ENCODE results near the gene LRP8. TPM values are rescaled to one million over a fixed set of nuclear protein-coding genes. Genes with fewer than 3 reads are reported as not detected.

The LRP8 gene
- total RNA-seq, 2 donors from 2014 or later = 2.5 to 5.3 TPM

DNA sequence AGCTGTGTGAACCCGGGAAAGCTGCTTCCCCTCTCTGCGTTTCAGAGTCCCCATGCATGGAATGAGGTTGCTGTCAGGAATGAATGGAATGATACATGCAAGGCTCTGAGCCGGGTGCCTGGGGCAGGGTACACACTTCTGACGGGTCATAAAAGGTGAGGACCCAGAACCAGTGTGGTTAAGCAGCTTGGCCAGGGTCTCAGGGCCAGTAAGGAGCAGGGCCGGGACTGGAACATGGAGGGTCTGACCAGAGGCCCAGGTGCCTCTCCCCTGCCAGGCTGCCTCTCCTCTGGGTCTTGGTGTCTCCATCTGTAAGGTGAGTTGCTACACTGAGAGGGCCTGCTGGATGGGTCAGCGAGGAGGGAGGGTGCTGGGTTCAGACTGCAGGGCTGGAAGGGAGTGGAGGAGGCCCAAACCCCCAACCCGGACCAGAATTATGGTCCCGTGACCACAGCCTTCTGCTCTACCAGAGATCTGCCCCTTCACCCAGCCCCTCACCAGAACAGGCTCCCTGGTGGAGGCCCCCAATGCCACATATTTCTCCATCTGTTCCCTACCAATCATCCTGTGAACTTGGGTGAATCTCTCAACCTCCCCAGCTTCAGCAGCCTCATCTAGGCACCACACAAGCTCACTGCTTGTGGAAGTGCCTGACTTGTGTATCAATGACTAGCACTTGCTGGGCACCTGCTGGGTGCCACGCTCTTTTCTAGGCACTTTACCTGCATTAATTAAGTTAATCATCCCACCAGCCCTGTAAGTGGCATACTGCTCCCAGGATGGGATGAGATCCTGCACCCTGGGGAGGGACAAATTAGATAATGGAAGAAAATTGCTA, 16.2 kb upstream of the LRP8 start:
- no peak for DNase-seq
- ATAC-seq = no peak
- intact Hi-C loops (cut with DNase I, micrococcal nuclease) = no loop called here

DNA sequence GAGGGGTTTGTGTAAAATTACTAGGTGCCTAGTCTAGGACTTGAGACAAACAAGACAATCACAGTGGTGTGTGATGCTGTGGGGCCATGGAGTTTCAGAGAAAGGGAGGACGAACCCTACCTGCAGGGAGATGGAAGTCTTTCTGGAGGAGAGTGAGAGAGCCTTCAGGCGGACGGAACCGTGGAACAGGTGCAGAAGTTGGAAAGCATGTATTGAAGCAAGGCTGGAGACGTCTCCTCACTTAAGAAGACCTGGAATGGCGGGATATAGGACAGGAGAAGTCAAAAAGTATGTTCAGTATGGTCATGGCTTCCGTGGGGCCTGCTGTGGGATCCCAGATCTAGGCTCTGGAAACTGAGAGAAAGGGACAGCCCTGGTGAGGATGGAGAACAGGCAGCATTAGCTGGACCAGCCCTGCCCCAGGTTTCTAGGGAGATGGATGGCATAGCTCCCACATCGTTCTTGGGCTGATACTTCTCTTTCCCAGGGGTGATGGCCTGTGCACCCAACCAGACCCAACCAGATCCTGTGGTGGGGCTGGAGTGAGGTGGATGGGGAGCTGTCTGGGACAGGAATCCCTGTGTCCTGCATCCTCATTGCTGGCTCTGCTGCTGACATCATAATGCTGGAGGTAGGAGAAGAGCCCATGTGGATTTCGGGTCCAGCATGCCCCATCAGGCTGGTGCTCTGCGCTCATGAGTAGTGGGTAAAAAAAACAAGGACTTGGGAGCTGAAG, 15.0 kb upstream of the LRP8 start:
- ATAC-seq = no peak
- intact Hi-C loops (cut with DNase I, micrococcal nuclease) = no loop called here
- DNase-seq = no peak

DNA sequence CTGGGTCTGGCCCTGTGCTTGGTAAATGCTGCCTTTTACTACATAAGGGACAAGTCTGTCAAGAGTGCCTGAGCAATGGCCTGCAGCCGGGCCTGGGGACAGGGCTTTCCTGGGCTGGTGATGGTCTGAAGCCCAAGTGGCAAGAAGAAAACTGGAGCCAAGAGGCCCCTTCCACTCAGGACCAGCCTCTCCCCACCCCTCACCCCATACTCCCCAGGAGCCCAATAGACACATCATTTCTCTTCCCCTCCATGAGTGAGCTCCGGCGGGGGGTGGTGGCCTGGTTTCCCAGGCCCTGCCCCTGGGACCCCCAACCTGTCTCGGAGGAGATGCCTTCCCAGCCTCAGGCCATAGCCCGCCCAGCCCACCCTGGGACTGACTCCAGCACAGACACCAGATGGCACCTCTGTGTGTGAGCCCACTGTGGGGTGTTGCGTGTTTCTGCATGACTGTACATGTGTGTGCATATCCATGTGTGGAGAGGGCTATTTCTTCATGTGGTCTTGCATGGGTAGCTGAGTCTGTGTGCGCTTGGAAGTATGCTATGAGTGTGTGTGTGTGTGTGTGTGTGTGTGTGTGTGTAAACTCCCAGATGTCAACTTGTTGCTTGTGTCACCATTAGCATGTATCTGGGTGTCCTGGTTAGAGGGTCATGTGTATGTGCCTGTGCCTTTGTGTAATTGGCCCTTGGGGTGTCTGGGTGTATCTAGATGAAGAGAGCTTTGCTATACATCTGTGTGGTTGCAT, 14.3 kb upstream of the LRP8 start:
- DNase-seq = no peak
- intact Hi-C loops (cut with DNase I, micrococcal nuclease) = no loop called here
- no peak for ATAC-seq

DNA sequence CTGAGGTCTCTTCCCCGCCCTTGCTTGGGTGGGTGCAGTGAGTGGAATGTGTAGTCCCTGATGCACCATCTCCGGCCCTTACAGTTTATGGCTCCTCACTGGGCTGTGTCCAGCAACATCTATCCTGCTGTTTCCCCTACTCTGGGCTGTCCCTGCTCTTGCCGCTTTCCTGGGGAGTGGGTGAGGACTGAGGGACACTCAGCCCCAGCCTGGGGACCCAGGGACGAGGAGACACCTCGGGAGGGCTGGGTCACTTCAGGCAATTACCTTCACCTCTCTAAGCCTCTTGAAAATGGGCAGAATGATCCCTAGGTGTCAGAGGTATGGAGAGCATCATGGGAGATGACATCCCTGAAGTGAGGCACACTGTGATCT, 13.6 kb upstream of the LRP8 start:
- no peak for ATAC-seq

DNA sequence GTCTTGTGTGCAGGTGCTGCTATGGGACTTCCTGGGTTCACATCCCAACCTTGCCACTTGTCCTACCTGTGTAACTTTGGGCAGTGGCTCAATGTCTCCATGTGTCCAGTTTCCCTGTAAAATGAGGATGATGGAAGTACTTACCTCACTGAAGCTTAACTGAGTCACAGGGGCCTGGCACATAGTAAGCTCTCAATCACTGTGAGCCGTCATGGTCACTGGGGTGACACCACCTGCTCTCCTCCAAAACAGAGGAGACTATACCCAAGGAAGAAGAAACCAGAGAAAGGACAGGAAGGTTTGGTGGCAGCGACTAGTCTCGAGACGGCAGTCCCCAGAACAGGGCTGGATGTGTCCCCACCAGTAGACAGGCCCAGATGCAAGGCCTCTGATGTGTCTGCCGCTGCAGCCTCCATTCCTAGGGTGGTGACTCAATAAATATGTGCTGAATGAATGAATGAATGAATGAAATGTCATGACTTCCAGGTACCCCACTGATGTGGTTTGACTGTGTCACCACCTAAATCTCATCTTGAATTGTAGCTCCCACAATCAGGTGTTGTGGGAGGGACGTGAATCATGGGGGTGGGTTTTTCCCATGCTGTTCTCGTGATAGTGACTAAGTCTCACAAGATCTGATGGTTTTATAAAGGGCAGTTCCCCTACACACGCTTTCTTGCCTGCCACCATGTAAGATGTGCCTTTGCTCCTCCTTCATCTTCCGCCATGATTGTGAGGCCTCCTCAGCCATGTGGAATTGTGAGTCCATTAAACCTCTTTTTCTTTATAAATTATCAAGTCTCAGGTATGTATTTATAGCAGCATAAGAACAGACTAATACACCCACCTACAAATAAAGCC, 13.0 kb upstream of the LRP8 start:
- ATAC-seq (no peak), DNase-seq (no peak)
- intact Hi-C loops (cut with DNase I, micrococcal nuclease) = no loop called here

More for the DNA sequence above, 13.6 kb upstream of the LRP8 start:
- intact Hi-C loops (cut with DNase I, micrococcal nuclease) = no loop called here
- no peak for DNase-seq

DNA sequence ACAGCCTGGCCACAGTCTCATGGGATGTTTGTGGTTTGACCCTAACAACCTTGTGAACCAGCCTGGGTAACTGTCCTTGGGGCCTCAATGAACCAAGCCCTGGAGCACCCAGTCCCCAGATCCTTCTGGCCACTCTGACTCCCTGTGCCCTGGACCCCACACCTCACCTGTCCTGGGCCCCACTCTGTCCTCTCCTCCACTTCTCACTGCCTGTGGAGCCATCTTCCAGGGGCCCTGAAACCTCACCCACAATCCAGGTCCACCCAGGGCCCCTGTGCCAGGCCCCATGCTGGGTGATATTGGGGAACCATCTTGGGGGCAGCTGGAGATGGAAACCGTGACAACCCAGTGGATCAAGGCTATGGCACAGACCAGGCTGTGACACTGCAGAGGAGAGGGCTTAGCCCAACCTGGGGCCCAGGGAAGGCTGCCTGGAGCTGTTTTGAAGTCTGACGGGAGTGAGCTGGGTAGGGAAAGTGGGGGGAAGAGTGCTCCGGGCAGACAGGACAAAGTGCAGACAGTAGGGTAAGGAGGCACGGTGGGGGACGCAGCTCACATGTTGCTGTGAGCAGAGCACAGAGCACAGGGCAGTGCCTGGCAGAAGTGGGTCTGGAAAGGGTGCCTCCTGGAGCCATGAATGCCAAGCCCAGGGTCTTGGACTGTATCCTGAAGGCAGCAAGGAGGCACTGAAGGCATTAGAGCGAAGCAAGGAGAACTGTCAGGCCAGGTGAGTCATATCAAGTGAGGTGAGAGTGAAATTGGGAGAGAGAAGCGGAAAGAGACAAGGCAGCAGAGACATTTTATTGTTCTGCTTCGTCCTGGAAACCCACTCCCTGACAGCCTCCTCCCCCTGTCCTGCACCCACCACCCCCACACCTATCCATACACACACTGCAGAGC, 12.1 kb upstream of the LRP8 start:
- intact Hi-C loops (cut with DNase I, micrococcal nuclease) = no loop called here
- ATAC-seq (no peak), DNase-seq (no peak)

DNA sequence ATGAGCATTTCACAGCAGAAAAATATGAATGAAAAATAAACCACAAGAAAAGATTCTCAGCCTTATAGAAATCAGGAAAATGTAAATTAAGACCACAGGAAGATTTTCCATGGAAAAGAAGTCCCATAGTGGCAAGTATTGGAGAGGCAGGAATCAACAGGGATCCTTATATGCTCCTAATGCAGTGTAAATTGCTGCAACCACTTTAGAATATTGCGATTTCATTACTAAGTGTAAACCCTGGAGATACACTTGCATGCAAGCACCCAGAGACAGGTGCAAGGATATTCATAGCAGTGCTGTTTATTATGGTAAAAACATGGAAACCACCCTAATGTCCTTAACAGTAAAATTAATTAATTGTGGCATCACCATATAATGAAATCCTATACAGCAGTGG, 10.6 kb upstream of the LRP8 start:
- intact Hi-C loops (cut with DNase I, micrococcal nuclease) = no loop called here
- no peak for DNase-seq
- no peak for ATAC-seq

DNA sequence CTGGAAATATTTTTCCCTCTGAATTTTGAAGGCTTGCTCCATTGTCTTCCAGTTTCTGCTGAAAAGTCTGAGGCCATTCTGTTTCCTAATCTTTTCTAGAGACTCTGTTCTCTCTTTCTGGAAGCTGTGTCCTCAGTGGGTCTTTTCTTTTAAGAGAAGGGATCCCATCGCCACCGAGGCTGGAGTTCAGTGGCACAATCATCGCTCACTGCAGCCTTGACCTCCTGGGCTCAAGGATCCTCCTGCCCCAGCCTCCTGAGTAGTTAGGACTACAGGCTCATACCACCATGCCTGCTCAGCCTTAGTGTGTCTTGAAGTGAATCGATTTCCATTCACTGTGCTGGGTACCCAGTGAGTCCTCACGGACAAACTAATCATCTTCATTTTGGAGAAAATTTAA, 9.6 kb upstream of the LRP8 start:
- ATAC-seq (no peak), DNase-seq (no peak)

DNA sequence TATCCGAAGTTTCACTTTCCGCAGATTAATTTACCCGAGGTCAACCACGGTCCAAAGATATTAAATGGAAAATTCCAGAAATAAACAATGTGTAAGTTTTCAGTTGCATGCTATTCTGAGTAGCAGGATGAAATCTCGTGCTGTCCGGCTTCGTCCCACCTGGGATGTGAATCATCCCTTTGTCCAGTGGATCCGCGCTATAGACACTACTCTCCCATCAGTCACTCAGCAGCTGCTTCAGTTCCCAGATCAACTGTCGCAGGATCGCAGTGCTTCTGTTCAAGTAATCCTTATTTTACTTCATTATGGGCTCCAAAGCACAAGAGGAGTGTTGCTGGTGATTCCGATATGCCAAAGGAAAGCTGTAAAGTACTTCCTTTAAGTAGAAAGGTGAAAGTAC, 8.3 kb upstream of the LRP8 start:
- ATAC-seq (no peak), DNase-seq (no peak)
- intact Hi-C loops (cut with DNase I, micrococcal nuclease) = no loop called here

More for the DNA sequence above, 9.6 kb upstream of the LRP8 start:
- intact Hi-C loops (cut with DNase I, micrococcal nuclease) = no loop called here

DNA sequence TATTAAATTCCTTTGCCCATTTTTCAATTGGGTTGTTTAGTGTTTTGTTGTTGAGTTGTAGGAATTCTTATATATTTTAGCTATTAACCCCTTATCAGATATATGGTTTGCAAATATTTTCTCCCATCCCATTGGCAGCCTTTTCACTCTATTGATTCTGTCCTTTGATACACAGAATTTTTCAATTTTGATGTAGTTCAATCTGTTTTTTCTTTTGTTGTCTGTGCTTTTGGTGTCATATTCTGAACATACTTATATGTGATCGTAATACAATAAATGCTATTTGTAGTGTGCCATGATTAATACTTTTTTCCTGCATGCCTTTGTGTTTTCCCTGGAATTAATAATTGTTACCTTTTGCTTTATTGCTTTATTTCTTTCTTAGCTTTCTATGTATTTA, 7.8 kb upstream of the LRP8 start:
- intact Hi-C loops (cut with DNase I, micrococcal nuclease) = no loop called here
- no peak for DNase-seq
- ATAC-seq = no peak

DNA sequence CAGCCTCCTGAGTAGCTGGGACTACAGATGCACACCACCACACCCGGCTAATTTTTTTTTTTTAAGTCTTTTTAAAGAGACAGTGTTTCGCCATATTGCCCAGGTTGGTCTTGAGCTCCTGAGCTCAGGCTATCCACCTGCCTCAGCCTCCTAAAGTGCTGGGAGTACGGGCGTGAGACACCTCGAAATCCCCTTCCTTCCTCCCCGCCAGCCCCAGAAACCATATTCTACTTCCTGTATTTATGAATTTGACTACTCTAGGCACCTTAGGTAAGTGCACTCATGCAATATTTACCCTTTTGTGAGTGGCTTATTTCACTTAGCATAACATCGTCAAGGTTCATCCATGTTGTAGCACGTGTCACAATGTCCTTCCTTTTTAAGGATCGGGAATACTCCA, 6.9 kb upstream of the LRP8 start:
- no peak for ATAC-seq
- intact Hi-C loops (cut with DNase I, micrococcal nuclease) = no loop called here
- DNase-seq = no peak

DNA sequence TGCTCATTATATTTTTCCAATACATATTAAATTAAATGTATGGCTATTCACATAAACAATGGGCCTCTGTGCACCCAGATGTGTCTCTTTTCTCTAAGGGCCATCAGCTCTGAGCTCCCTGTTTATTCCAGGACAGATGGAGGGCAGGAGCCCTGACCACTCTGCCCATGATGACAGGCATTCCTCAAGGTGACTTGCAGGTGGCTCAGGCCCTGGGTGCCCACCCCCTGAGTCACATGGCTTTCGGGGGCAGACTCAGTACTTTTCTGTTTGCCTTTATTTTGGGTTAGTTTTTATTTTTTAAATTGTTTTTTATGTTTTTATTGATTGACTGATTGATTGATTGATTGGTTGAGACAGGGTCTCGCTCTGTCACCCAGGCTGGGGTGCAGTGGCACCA, 6.4 kb upstream of the LRP8 start:
- ATAC-seq (no peak), DNase-seq (no peak)
- intact Hi-C loops (cut with DNase I, micrococcal nuclease) = no loop called here

DNA sequence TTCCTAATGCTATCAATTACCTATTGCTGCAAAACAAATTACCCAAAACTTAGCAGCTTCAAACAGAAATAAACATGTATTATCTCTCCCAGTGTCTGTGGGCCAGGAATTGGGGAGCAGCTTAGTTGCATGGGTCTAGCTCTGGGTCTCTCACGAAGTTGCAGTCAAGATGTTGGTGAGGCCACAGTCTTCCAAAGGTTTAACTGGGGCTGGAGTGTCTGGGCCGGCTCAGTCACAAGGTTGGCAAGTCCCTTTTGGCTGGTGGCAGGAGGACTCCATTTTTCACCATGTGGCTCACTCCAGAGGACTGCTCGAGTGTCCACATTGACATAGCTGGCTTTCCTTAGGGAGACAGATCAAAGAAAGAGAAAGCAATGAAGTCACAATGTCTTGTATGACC, 5.0 kb upstream of the LRP8 start:
- ATAC-seq = no peak
- no peak for DNase-seq
- intact Hi-C loops (cut with DNase I, micrococcal nuclease) = no loop called here

DNA sequence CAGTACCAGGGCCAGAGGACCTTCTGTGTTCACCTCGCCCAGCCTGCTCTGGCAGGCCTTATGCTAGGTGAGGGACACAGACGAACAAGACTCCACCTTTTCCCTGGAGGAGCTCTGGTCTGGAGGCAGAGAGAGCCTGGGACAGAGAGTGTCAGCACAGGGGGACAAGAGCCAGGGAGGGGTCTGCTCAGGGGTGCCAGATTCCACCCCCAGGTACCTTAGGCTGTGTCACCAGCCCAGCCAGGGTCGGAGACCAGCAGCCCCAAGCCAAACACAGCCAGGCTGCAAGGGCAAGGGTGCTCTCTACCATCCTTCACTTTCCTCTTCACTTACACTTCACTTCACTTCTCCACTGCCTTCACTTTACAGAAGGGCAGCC, 4.3 kb upstream of the LRP8 start:
- intact Hi-C loops (cut with DNase I, micrococcal nuclease) = no loop called here
- no peak for ATAC-seq
- no peak for DNase-seq

DNA sequence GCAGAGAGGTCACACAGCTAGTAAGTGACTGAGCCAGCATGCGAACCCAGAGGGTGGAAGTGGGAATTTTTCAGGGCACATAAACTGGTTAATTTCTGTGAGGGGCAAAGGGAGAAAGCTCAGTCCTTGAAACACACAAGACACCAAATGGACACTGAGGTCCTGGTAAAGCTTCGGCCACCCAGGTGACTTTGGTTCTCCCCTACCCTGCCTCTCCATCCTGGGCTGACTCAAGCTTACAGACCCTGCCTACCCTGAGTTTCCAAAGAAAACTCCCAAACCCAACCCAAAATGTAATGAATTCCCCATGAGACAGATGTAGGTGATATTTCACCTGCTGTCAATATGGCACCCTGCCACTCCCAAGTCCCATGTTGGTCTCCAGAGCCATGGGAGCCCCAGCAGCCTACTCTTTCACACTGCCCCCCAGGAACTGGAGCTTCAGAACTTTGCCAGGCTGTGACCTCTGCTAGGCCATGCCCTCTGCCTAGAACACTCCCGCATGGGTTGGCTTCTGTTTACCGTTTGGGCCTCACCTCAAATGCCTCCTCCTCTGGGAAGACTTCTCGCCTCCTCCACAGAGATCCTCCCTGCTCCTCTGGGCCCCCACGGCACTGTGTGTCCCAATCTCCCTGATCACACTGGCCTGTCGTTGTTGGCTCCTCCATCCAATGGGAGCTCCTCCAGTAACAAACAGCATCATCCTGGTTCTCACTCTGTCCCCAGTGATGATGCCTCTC, 3.7 kb upstream of the LRP8 start:
- intact Hi-C loops (cut with DNase I, micrococcal nuclease) = no loop called here
- no peak for DNase-seq
- ATAC-seq = no peak

DNA sequence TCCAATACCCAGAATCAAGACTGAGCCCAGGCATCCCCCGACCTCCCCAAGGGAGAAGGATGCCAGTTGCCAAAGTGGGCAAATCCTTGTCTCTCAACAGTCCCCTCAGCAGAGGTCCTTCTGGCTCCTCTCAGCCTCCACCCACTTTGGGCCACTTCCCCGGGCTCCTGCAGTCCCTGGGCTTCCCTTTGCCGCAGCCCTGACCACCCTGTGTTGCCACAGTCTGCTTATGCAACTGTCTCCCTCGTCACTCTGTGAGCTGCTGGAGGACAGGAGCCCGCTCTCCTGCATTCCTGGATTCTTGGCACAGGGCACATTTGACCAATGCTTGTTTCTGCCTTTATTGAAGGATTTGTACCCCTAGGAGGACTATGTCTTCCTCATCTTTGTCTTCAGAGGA, 2.9 kb upstream of the LRP8 start:
- intact Hi-C loops (cut with DNase I, micrococcal nuclease) = no loop called here
- no peak for ATAC-seq
- DNase-seq = peak in 1 of 2 donors; percentile 20
